Measurements from ENCODE around the gene NUBP1.

DNA sequence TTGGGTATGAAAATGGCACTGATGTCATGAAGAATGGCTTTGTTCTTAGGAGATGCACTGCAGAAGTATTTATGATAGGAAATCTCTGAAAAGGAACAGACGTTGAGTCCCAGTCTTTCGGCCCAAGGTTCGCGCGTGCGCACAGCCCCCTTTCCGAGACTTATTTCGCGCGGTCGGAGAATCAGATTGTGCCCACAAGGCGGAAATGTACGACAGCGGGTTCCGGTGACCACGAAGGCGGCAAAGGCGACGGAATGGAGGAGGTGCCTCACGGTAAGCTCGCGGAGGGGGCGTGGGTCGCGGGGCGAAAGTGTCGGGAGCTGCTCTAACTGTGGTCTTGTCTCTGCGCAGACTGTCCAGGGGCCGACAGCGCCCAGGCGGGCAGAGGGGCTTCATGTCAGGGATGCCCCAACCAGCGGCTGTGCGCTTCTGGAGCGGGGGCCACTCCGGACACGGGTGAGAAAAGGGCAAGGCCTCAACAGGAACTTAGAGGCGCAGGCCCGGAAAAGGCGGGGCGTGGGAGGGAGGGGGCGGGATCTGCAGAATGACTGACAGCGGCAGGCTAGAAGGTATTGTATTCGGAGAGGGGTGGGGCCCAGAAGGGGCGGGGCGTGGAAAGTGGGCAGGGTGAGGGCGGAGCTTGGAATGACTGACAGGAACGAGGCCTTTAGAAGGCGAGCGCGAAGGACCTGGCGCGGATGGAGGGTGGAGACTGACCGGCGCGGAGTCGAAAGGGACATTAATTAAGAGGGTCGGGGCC lies at the start of gene NUBP1:
- TF ChIP-seq CTCF (IDR thresholded peaks at IDR 0.05; ENCODE audit: low read depth, low read length, poor library complexity, severe bottlenecking) (no peak), EZH2phosphoT487 (IDR thresholded peaks at IDR 0.05; ENCODE audit: borderline replicate concordance, low read length) (no peak)
